ENCODE measurements around the gene SSU72.
A peak's percentile ranks its signal among the peaks of the same experiment; 100 is the strongest.

The SSU72 gene

GRCh38 chr1:1574721-1575537, at the start of gene SSU72:
SSU72 (minus strand) TSS chr1:1574863; CDS start chr1:1574557, 306 bp downstream.
- DNase-seq (ENCODE audit: low read depth, low spot score): peak; percentile 77

GRCh38 chr1:1623631-1624442, 49.2 kb upstream of the SSU72 start:
- DNase-seq (ENCODE audit: low read depth, low spot score): no peak

- no peak for DNase-seq (ENCODE audit: low read depth, low spot score)
Observed at GRCh38 chr1:1623181-1623630, 48.5 kb upstream of the SSU72 start.

GRCh38 chr1:1622788-1623094, 48.1 kb upstream of the SSU72 start:
- no peak for DNase-seq (ENCODE audit: low read depth, low spot score)

GRCh38 chr1:1622010-1622787, 47.5 kb upstream of the SSU72 start:
- no peak for DNase-seq (ENCODE audit: low read depth, low spot score)

GRCh38 chr1:1621173-1622009, 46.7 kb upstream of the SSU72 start:
- no peak for DNase-seq (ENCODE audit: low read depth, low spot score)

- DNase-seq (ENCODE audit: low read depth, low spot score): no peak
Observed at GRCh38 chr1:1620433-1621139, 45.9 kb upstream of the SSU72 start.

- no peak for DNase-seq (ENCODE audit: low read depth, low spot score)
Observed at GRCh38 chr1:1619917-1620361, 45.3 kb upstream of the SSU72 start.

GRCh38 chr1:1618396-1619068, 43.9 kb upstream of the SSU72 start:
- no peak for DNase-seq (ENCODE audit: low read depth, low spot score)

GRCh38 chr1:1617925-1618324, 43.3 kb upstream of the SSU72 start:
- no peak for DNase-seq (ENCODE audit: low read depth, low spot score)

- no peak for DNase-seq (ENCODE audit: low read depth, low spot score)
Observed at GRCh38 chr1:1617516-1617915, 42.9 kb upstream of the SSU72 start.

GRCh38 chr1:1616838-1617237, 42.2 kb upstream of the SSU72 start:
- DNase-seq (ENCODE audit: low read depth, low spot score): no peak

GRCh38 chr1:1616045-1616790, 41.6 kb upstream of the SSU72 start:
- DNase-seq (ENCODE audit: low read depth, low spot score): no peak

GRCh38 chr1:1615256-1616044, 40.8 kb upstream of the SSU72 start, which contains the start of gene MIB2:
MIB2 (plus strand) TSS chr1:1615500; CDS start chr1:1623453, 7,953 bp downstream.
- peak; percentile 76 for DNase-seq (ENCODE audit: low read depth, low spot score)

- no peak for DNase-seq (ENCODE audit: low read depth, low spot score)
Observed at GRCh38 chr1:1614954-1615255, 40.2 kb upstream of the SSU72 start.

GRCh38 chr1:1614204-1614953, 39.7 kb upstream of the SSU72 start:
- no peak for DNase-seq (ENCODE audit: low read depth, low spot score)

GRCh38 chr1:1613509-1614082, 38.9 kb upstream of the SSU72 start:
- DNase-seq (ENCODE audit: low read depth, low spot score): no peak

GRCh38 chr1:1612104-1612400, 37.4 kb upstream of the SSU72 start:
- DNase-seq (ENCODE audit: low read depth, low spot score): no peak
